Activated CD4-positive, alpha-beta T cell treated with anti-CD3 and anti-CD28 coated beads, Interleukin-2, amount 50 U/mL, for 16 hours (primary cell): ENCODE results near the gene ATP8A2.

ENCODE experiments used
- DNase-seq: peaks from one replicate; pipeline ENCODE4 v3.0.0-alpha.2; 2020

ATP8A2 gene

DNA sequence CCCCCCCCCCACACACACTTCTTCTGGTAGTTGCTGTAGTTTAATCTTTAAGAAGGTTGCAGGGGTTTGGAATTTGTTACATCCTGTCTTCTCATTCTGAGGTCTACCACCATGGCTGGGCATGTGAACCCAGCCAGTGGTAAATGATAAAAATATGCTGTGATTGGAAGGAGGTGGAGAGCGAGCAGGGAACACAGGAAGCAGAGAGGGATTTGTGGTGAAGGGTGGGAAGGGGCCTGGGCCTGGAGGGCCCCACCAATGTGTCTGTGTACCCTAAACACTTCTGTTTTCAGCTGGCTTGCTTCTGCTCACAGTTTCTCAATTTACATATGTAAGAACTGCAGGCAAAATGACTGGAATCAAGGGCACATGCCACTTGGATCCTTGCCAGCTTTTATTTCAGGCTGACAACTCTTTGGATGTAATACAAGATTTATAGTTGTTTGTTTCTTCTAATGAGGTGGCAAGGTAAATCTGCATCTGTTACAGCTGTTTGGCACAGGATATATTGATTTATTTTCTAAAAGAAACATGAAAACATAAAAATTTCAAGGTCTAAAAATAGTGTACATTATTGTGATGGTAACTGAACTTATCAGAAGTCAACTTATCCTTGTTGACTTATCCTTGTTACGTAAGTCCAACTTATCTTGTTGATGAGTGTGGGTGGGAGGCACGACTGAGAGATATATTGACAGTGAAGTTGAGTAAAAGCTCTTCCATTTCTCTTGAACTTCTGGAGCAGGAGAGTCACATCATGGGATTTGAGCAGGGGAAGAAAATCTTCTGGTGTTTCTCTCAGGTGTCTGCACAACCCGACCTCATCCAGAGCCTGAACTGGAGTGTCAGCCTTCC lies 366.8 kb downstream of the ATP8A2 start:
- DNase-seq = no peak

DNA sequence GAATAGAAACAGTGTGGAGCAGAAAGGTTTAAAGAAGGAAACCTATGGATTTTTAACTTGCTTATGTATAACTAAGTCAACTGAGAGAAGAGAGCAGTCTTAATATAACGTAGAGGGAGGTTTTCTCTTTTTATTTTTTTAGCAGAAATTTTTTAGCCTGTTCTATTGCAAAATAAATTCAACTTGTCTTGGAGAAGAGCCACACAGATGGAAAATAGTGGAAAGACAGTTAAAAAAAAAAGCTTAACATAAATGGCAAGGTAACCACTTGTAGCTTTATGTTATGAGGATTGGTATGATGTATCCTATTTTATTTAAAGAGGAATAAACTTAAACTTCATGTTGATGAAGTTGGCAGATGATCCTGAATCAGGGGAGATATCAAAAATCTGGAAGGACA lies 367.6 kb downstream of the ATP8A2 start:
- no peak for DNase-seq

- DNase-seq = no peak
These were observed 370.0 kb downstream of the ATP8A2 start for GRCh38 chr13:25741796-25742195.

GRCh38 chr13:25742220-25742619 lies 370.4 kb downstream of the ATP8A2 start:
- no peak for DNase-seq

GRCh38 chr13:25743421-25743820 lies 371.6 kb downstream of the ATP8A2 start:
- DNase-seq = no peak

DNA sequence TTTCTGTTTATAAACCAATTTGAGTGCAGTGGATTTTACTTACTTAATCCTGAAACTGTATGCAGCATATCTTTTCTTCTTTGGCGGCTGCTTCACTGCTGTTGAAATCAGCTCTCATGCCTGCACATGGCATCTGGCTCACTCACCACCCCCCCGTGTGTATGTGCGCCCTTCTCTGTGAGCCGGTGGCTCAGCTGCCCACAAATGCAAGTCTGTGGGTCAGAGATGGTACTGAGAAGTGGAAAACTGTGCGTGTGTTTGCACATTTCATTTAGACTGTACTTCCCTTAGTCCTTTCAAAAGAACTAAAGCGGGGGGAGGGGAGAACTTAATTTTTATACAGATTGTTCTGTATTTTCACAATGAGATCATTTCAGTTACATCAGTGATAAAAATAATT lies 372.4 kb downstream of the ATP8A2 start:
- DNase-seq = no peak

DNA sequence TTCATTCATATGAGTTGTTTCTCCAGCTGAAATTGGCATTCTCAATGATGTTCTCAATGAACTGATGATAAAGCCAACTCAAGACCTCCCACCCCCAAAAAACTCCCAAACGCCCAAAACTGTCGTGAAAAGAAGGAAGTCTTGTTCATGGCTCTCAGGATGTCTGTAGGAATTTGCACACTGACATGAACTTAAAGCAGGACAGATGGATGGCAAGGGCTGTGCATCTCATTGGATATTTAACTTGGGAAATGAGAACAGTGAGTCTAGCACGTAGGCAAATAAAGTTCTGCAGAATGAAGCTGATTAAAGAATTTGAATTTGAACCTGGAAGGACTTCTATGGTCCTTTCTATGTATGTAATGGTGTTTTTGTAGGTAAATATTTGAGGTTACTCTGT lies 374.4 kb downstream of the ATP8A2 start:
- DNase-seq = no peak

DNA sequence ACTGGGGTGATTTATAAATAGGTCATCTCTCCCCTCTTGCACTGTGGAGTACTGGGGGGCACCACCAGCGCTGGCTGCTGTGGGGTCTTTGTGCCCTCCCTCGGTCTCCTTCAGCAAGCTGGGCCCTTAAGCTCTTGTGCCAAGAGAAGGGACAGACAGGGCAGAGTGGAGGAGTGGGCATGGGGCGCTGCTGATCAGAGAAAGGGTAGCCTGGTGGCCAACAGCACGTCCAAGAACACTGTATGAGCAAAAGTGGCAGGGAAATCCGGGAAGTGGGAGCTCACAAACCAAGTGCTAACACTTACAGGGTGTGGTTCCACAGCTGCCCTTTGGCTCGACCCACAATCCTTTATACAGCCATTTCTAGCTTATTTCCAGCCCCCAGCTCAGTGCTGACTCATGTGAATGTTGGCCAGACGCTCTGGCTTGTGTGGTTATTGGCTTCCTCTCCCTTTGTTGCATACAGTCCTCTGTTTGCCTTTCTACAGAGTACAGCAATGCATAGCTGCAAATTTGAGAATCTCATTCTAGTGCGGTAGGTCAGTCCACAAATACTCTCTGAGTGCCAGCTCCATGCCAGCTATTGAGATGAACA lies 381.3 kb downstream of the ATP8A2 start:
- peak; percentile 36 for DNase-seq

DNA sequence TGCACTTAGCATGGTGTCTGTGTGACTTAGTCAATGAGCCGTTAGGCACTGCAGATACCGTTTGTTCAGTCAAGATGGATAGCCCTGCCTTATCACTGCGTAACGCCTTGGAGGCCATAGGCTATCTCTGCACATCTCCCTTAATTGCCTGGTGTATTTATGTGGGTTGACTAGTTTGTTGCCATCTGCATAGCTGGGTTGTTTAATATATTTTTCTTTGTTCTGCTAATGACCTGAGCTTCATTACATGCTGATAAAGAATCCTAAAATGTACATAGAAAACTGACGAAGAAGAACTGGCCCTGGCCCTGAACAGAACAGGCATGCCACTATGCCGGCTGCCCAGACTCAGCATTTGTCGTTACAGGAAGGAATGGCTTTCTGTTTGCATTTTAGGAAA lies 382.2 kb downstream of the ATP8A2 start:
- DNase-seq = no peak

DNA sequence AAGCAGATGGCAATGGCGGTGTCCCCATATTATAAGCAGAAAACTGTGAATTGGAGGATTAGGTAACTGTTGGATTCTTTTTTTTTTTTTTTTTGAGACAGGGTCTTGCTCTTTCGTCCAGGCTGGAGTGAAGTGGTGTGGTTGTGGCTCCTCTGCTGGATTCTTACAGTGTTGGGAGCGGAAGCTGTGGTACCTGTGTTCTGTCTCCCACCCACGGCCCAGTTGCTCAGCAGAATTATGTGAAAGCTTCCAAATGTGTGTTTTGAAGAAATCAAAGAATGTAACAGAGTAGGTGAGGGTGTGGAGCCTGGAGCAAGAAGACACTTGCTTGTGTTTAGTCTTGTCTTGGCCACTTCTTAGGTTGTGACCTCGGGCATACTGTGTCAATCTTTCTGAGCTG lies 384.5 kb downstream of the ATP8A2 start:
- DNase-seq = no peak

- DNase-seq = no peak
These were observed 385.1 kb downstream of the ATP8A2 start for GRCh38 chr13:25756912-25757311.

DNA sequence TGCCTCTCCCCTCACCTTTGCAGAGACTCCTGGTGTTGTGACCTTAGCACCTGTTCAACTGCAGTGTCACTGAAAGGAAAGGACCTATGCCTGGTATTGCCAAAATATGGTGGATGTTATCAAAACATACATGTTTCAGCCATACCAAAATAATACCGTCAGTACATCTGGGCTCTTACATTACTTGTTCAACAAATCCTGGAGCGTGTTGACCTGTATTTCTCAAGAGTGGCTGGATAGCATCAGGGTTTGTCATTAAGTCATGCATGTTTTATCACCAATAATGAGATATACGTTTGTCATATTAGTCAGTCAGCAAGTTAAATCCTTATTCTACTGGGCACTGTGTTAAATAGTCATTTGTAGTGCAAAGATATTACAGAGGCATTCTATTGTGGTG lies 389.3 kb downstream of the ATP8A2 start:
- no peak for DNase-seq

GRCh38 chr13:25762281-25762680 lies 390.5 kb downstream of the ATP8A2 start:
- peak; percentile 41 for DNase-seq

DNA sequence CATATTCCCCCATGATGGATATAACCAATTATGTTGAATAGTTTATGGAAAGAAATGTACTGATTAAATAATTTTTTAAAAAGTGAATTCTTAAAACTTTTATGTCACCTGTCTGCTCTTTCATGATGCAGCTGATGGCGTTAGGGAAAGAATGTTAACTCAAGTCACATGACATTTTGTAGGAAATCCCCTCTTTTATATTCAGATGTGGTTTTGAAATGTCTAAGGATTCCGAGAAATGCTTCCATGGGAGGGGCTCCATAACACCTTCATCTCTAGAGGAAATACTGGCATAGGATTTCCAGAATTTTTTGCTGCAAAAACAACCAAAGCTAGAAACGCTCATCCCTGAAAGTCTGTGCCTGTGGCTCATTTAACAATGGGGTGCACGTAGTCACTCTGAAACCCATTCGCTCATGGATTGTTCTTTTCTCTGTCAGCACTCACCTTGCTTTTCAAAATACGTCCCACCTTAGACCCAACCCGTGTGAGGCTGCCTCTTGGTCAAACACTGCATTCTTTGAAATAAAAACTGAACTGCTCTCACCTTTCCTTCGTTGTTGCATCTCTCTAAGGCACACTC lies 391.1 kb downstream of the ATP8A2 start:
- peak; percentile 28 for DNase-seq

DNA sequence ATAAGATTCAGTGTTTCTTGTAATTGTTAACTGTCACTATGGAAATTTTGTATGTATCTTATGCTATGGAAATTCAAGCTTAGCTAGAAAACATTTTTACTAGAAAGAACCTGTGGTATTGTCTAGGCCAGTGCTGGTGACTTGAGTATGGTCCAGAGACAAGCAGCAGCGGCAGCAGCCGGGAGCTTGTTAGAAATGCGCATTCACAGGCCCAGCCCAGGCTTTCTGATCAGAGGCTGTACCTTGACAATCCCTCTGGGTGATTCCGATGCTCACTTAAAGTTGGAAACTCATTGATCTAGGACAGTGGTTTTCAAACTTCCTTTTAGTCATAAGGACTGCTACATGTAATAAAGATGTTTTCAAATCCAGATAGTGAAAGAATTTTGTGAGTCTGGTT lies 392.6 kb downstream of the ATP8A2 start:
- DNase-seq = no peak

GRCh38 chr13:25765266-25765665 lies 393.5 kb downstream of the ATP8A2 start:
- DNase-seq = no peak

- DNase-seq = no peak
These were observed 394.8 kb downstream of the ATP8A2 start for GRCh38 chr13:25766576-25766975.

GRCh38 chr13:25766991-25767390 lies 395.2 kb downstream of the ATP8A2 start:
- DNase-seq = no peak

- DNase-seq = no peak
These were observed 396.6 kb downstream of the ATP8A2 start for GRCh38 chr13:25768376-25768775.

DNA sequence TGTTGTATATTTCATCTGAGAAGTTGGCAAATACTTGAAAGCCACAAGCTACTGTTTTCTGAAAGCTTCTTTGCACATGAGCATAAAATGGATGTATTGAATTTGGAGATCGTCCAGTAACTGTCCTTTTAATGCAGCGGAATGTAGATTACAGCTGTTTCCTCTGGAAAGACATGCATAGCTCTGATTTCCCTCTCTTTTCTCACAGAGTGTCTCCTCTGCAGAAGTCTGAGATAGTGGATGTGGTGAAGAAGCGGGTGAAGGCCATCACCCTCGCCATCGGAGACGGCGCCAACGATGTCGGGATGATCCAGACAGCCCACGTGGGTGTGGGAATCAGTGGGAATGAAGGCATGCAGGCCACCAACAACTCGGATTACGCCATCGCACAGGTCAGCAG lies 397.1 kb downstream of the ATP8A2 start:
- DNase-seq = no peak

DNA sequence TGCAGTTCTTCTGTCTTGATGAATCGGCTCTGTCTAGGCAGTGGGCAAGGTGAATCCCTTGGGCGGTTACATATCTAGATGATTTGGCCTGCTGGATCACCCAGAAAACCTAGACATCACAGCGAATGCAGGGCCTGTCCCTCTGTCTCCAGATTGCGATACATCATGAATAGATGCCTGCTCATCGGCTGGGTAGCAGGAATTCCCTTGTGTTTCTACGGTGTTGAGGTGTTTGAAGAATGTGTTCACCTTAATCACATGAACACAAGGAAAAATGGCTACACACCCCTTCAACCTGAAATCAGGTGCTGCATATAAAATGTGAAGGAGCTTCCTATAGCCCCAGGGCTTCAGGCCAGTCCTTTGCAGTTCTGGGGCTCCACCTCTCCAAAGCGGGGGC lies 398.8 kb downstream of the ATP8A2 start:
- DNase-seq = no peak

DNA sequence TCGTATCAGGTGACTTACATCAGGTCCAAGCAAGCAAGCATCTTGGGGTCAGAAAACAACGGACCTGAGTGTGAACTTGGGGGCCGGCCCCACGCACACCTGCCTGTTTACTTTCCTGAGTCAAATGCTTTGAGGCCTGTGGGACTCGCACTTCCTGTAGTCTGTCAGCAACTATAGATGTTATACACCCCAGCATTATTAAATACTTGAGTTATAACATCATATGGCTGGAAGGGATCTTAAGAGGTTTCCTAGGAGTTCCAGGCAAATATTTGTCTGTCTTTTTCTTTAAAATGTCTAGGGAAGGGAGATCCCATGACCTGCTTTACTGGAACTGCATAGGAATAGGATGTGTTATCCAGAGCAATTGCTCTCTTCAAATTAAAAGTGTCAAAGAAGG lies 399.4 kb downstream of the ATP8A2 start:
- no peak for DNase-seq

GRCh38 chr13:25771641-25772478 lies 400.1 kb downstream of the ATP8A2 start:
- no peak for DNase-seq
